NT2/D1 (cell line): ENCODE results near the gene COL23A1.

Source experiments
- DNase-seq: peaks from one replicate; pipeline ENCODE4 v3.0.0-alpha.2; 2011; ENCODE audit warnings: low read depth, low spot score
- H3K27me3 ChIP-seq: 2 replicates; pipeline ENCODE4 v1.6.0; 2011; ENCODE audit warnings: mild to moderate bottlenecking; ENCODE audit not compliant: insufficient read length, insufficient read depth
- H3K36me3 ChIP-seq: 2 replicates; pipeline ENCODE4 v1.6.1; 2011; ENCODE audit warnings: mild to moderate bottlenecking, low read length, mixed read lengths; ENCODE audit not compliant: insufficient read depth, insufficient read length
- H3K4me1 ChIP-seq: 2 replicates; pipeline ENCODE4 v1.5.1; 2011; ENCODE audit not compliant: insufficient read depth, insufficient read length
- H3K4me3 ChIP-seq: 2 replicates; pipeline ENCODE4 v1.5.1; 2011; ENCODE audit warnings: low read depth; ENCODE audit not compliant: insufficient read length
- H3K9ac ChIP-seq: 2 replicates; pipeline ENCODE4 v1.6.0; 2011; ENCODE audit warnings: low read depth; ENCODE audit not compliant: insufficient read length
- H3K9me3 ChIP-seq: 2 replicates; pipeline ENCODE4 v1.5.1; 2011; ENCODE audit warnings: mild to moderate bottlenecking, low read length; ENCODE audit not compliant: insufficient read depth
- SUZ12 ChIP-seq: IDR thresholded peaks from 2 replicates; pipeline ENCODE4 v1.6.1; 2011; ENCODE audit not compliant: insufficient read length, insufficient read depth; ENCODE audit errors: extremely low read depth
- YY1 ChIP-seq: IDR thresholded peaks from 2 replicates; pipeline ENCODE4 v1.6.1; 2011; ENCODE audit not compliant: insufficient read length, insufficient read depth
- ZNF274 ChIP-seq: IDR thresholded peaks from 2 replicates; pipeline ENCODE4 v1.6.1; 2011; ENCODE audit warnings: mild to moderate bottlenecking, low read depth, low read length

The COL23A1 gene

GRCh38 chr5:178553517-178553916 lies 36.7 kb downstream of the COL23A1 start:
- Histone ChIP-seq H3K36me3 (peaks cover 3% of the 10 kb centered on the region), H3K4me1 (peaks cover 10% of the 10 kb centered on the region), H3K27me3 (no peaks in the 10 kb centered on the region), H3K4me3 (no peak overlapping the region), H3K9ac (no peak overlapping the region), H3K9me3 (no peaks in the 10 kb centered on the region)
- TF ChIP-seq SUZ12 (no peak), YY1 (no peak), ZNF274 (no peak)
- no peak for DNase-seq

GRCh38 chr5:178551468-178551867 lies 38.7 kb downstream of the COL23A1 start:
- Histone ChIP-seq H3K9me3 (no peaks in the 10 kb centered on the region), H3K4me1 (peaks cover 6% of the 10 kb centered on the region), H3K4me3 (no peak overlapping the region), H3K27me3 (no peaks in the 10 kb centered on the region), H3K9ac (no peak overlapping the region), H3K36me3 (peaks cover 3% of the 10 kb centered on the region)
- TF ChIP-seq ZNF274 (no peak), YY1 (no peak), SUZ12 (no peak)
- DNase-seq, result no peak

- Histone ChIP-seq H3K4me3 (no peak overlapping the region), H3K36me3 (peaks cover 3% of the 10 kb centered on the region), H3K4me1 (peaks cover 6% of the 10 kb centered on the region), H3K9ac (no peak overlapping the region), H3K27me3 (no peaks in the 10 kb centered on the region), H3K9me3 (no peaks in the 10 kb centered on the region)
- TF ChIP-seq YY1 (no peak), SUZ12 (no peak), ZNF274 (no peak)
- no peak for DNase-seq
Observed at GRCh38 chr5:178551059-178551458, 39.1 kb downstream of the COL23A1 start.

- no peaks in the 10 kb centered on the region for H3K36me3 ChIP-seq
- no peaks in the 10 kb centered on the region for H3K27me3 ChIP-seq
- no peak for DNase-seq
- no peak overlapping the region for H3K9ac ChIP-seq
- no peak for TF ChIP-seq YY1
- no peak for TF ChIP-seq SUZ12
- TF ChIP-seq ZNF274, result no peak
- peaks cover 6% of the 10 kb centered on the region for H3K4me1 ChIP-seq
- no peak overlapping the region for H3K4me3 ChIP-seq
- H3K9me3 ChIP-seq, result no peaks in the 10 kb centered on the region
Observed at GRCh38 chr5:178548746-178549145, 41.4 kb downstream of the COL23A1 start.

- no peak overlapping the region for H3K4me3 ChIP-seq
- no peaks in the 10 kb centered on the region for H3K9me3 ChIP-seq
- H3K9ac ChIP-seq, result no peak overlapping the region
- no peak for TF ChIP-seq SUZ12
- no peak for TF ChIP-seq ZNF274
- no peak for TF ChIP-seq YY1
- no peaks in the 10 kb centered on the region for H3K36me3 ChIP-seq
- H3K4me1 ChIP-seq, result peaks cover 6% of the 10 kb centered on the region
- DNase-seq, result no peak
- no peaks in the 10 kb centered on the region for H3K27me3 ChIP-seq
Observed at GRCh38 chr5:178547753-178548415, 42.3 kb downstream of the COL23A1 start.

- peaks cover 6% of the 10 kb centered on the region for H3K4me1 ChIP-seq
- no peak overlapping the region for H3K4me3 ChIP-seq
- no peak for DNase-seq
- no peaks in the 10 kb centered on the region for H3K36me3 ChIP-seq
- no peak for TF ChIP-seq SUZ12
- no peak for TF ChIP-seq YY1
- no peak for TF ChIP-seq ZNF274
- H3K9ac ChIP-seq, result peak overlapping the region; percentile 44
- H3K9me3 ChIP-seq, result no peaks in the 10 kb centered on the region
- no peaks in the 10 kb centered on the region for H3K27me3 ChIP-seq
Observed at GRCh38 chr5:178547052-178547666, 43.0 kb downstream of the COL23A1 start.

- DNase-seq, result no peak
- no peaks in the 10 kb centered on the region for H3K9me3 ChIP-seq
- H3K4me1 ChIP-seq, result peaks cover 6% of the 10 kb centered on the region
- no peak for TF ChIP-seq SUZ12
- TF ChIP-seq YY1, result no peak
- no peak for TF ChIP-seq ZNF274
- no peaks in the 10 kb centered on the region for H3K36me3 ChIP-seq
- peak overlapping the region; percentile 44 for H3K9ac ChIP-seq
- no peak overlapping the region for H3K4me3 ChIP-seq
- no peaks in the 10 kb centered on the region for H3K27me3 ChIP-seq
Observed at GRCh38 chr5:178546675-178547033, 43.5 kb downstream of the COL23A1 start.
